K562 (cell line): ENCODE results near the gene DZIP3. TPM values are rescaled to one million over a fixed set of nuclear protein-coding genes. Genes with fewer than 3 reads are reported as not detected.

Experiments
- ATAC-seq: fragments of 200-7000 bp; cut with Tn5 transposase; 3 replicates; pipeline ENCODE4 v1.9.1; 2020; ENCODE audit warnings: moderate library complexity
- BruUV-seq: library from RNA; stranded (reverse); fragments of 400-500 nt; replicated peaks from 2 replicates; lab custom pipeline; 2021; lab: Mats Ljungman, UMichigan
- CTCF ChIA-PET: fragments of 300-600 bp; formaldehyde crosslinking; extraction: SDS; loops from one replicate; lab custom pipeline; 2021; ENCODE audit warnings: low intra/inter-chr PET ratio; lab: Yijun Ruan, JAX
- POLR2A ChIA-PET: fragments of 300-600, 350-650 bp; sonication (Branson Sonifier 250); formaldehyde crosslinking; extraction: SDS; loops from one replicate; lab custom pipeline; 2021; ENCODE audit warnings: antibody characterized with exemption, inconsistent platforms; lab: Yijun Ruan, JAX
- DNase-seq, 4 experiments: peaks; one replicate each; pipeline versions ENCODE4 v3.0.0 to v3.0.0-alpha.2; 2011 to 2018; ENCODE audit warnings: low spot score in 3 of 4, mixed read lengths in 3 of 4; ENCODE audit errors: extremely low read depth in 1 of 4
- FAIRE-seq: peaks from 2 replicates; lab custom pipeline; 2011; peaks lifted over from hg19 to GRCh38; lab: Jason Lieb, UNC
- H2AFZ ChIP-seq: 2 replicates; pipeline ENCODE4 v1.6.0; 2011; ENCODE audit warnings: low read depth, low read length, control low read depth, inconsistent platforms
- H3K27ac ChIP-seq: fragments of 200-600 bp; 3 replicates; pipeline ENCODE4 v1.8.0; 2011; ENCODE audit warnings: low read depth, mild to moderate bottlenecking, control low read depth, inconsistent platforms, low read length, moderate library complexity, mixed read lengths; ENCODE audit errors: extremely low read depth
- H3K27me3 ChIP-seq, 2 experiments: fragments of 300-600 bp in 1 of 2; 2 replicates in 1 of 2; 3 replicates in 1 of 2; pipeline versions ENCODE4 v1.6.0 to v1.8.0; 2011; ENCODE audit warnings: inconsistent platforms in 2 of 2, low read length in 2 of 2, mild to moderate bottlenecking in 1 of 2, mixed read lengths in 1 of 2, moderate library complexity in 1 of 2; ENCODE audit not compliant: control insufficient read depth in 2 of 2, insufficient read depth in 2 of 2
- H3K36me3 ChIP-seq: fragments of 300-600 bp; 3 replicates; pipeline ENCODE4 v1.8.0; 2011; ENCODE audit warnings: mild to moderate bottlenecking, low read length, inconsistent platforms; ENCODE audit not compliant: control insufficient read depth, insufficient read depth
- H3K4me1 ChIP-seq, 2 experiments: fragments of 200-600 bp in 1 of 2; replicated peaks in 1 of 2; 2 replicates in 1 of 2; 3 replicates in 1 of 2; pipeline versions ENCODE4 v1.5.1 to v1.8.0; 2011; ENCODE audit warnings: inconsistent platforms in 2 of 2, low read length in 2 of 2, mild to moderate bottlenecking in 1 of 2, mixed read lengths in 1 of 2, moderate library complexity in 1 of 2; ENCODE audit not compliant: control insufficient read depth in 2 of 2, insufficient read depth in 2 of 2
- H3K4me2 ChIP-seq: 2 replicates; pipeline ENCODE4 v1.6.1; 2011; ENCODE audit warnings: low read length, control low read depth, inconsistent platforms, mixed read lengths; ENCODE audit not compliant: insufficient read depth
- H3K4me3 ChIP-seq: fragments of 200-600 bp; sonication (generic), shearing (Covaris generic); 2 replicates; pipeline ENCODE4 v1.5.1; 2016; ENCODE audit warnings: control low read depth, inconsistent platforms
- H3K79me2 ChIP-seq: fragments of 200-600 bp; 3 replicates; pipeline ENCODE4 v1.8.0; 2011; ENCODE audit warnings: low read length, inconsistent platforms; ENCODE audit not compliant: control insufficient read depth, insufficient read depth
- H3K9ac ChIP-seq, 2 experiments: 2 replicates each; pipeline versions ENCODE4 v1.6.0 to v1.6.1; 2011; ENCODE audit warnings: low read depth in 2 of 2, low read length in 2 of 2, control low read depth in 1 of 2, inconsistent platforms in 1 of 2, mild to moderate bottlenecking in 1 of 2, mixed read lengths in 1 of 2; ENCODE audit not compliant: insufficient read depth in 1 of 2
- H3K9me1 ChIP-seq: one replicate; pipeline ENCODE4 v1.6.0; 2011; ENCODE audit warnings: inconsistent platforms, mild to moderate bottlenecking, low read length, moderate library complexity; ENCODE audit not compliant: control insufficient read depth, insufficient read depth
- H3K9me3 ChIP-seq: replicated peaks from 2 replicates; pipeline ENCODE4 v1.5.1; 2011; ENCODE audit warnings: low read depth, low read length, inconsistent platforms; ENCODE audit not compliant: control insufficient read depth, insufficient read depth
- H4K20me1 ChIP-seq: replicated peaks from 2 replicates; pipeline ENCODE4 v1.6.1; 2011; ENCODE audit warnings: low read length, inconsistent platforms, mixed read lengths; ENCODE audit not compliant: control insufficient read depth, insufficient read depth
- CREM ChIP-seq: IDR thresholded peaks from 2 replicates; pipeline ENCODE4 v1.6.1; 2014; ENCODE audit warnings: antibody characterized with exemption, low read depth
- MAFF ChIP-seq: IDR thresholded peaks from 2 replicates; pipeline ENCODE4 v1.6.1; 2012; ENCODE audit warnings: low read length, improper control_type of control experiment
- MAZ ChIP-seq, 2 experiments: fragments of 450-650 bp in 1 of 2; sonication (generic) in 1 of 2; formaldehyde crosslinking; IDR thresholded peaks in 1 of 2; conservative IDR thresholded peaks in 1 of 2; 2 replicates each; pipeline versions ENCODE4 v1.4.0 to v1.5.0; 2020; ENCODE audit warnings: mild to moderate bottlenecking in 1 of 2, missing genetic modification reagents in 1 of 2
- MTA3 ChIP-seq: fragments of 450-650 bp; formaldehyde crosslinking; IDR thresholded peaks from 2 replicates; pipeline ENCODE4 v1.6.1; 2017; ENCODE audit warnings: mild to moderate bottlenecking, borderline replicate concordance
- MTF1 ChIP-seq: fragments of 250-450 bp; sonication (Bioruptor Pico); IDR thresholded peaks from 2 replicates; pipeline ENCODE4 v1.9.0; 2021; ENCODE audit warnings: moderate library complexity, mild to moderate bottlenecking, inconsistent platforms, borderline replicate concordance
- NELFE ChIP-seq: IDR thresholded peaks from 2 replicates; pipeline ENCODE4 v1.6.1; 2011; ENCODE audit warnings: mild to moderate bottlenecking; ENCODE audit not compliant: insufficient read depth, insufficient read length
- RB1 ChIP-seq: fragments of 450-650 bp; IDR thresholded peaks from 2 replicates; pipeline ENCODE4 v1.6.1; 2017; ENCODE audit warnings: low read depth, mild to moderate bottlenecking
- RNF2 ChIP-seq: sonication (generic); IDR thresholded peaks from 2 replicates; pipeline ENCODE4 v1.6.1; 2016
- TCF7L2 ChIP-seq: fragments of 150-350 bp; IDR thresholded peaks from 2 replicates; pipeline ENCODE4 v1.6.1; 2016; ENCODE audit warnings: low read depth, mild to moderate bottlenecking, low read length, moderate library complexity
- ZKSCAN8 ChIP-seq: fragments of 200-800 bp; sonication (Bioruptor generic); IDR thresholded peaks from 2 replicates; pipeline ENCODE4 v1.6.1; 2016; ENCODE audit warnings: missing genetic modification characterization, missing compliant biosample characterization
- ZNF143 ChIP-seq: sonication (generic); formaldehyde crosslinking; IDR thresholded peaks from 2 replicates; pipeline ENCODE4 v1.9.0; 2022; ENCODE audit warnings: mild to moderate bottlenecking, missing genetic modification reagents
- ZNF174 ChIP-seq: fragments of 250-450 bp; sonication (Bioruptor Pico); IDR thresholded peaks from 2 replicates; pipeline ENCODE4 v1.4.0; 2020; ENCODE audit warnings: mild to moderate bottlenecking
- ZNF224 ChIP-seq: sonication (generic); formaldehyde crosslinking; IDR thresholded peaks from 2 replicates; pipeline ENCODE4 v1.8.0; 2022; ENCODE audit warnings: mild to moderate bottlenecking, missing genetic modification reagents
- ZNF347 ChIP-seq: fragments of 450-650 bp; formaldehyde crosslinking; IDR thresholded peaks from 2 replicates; pipeline ENCODE4 v1.4.0; 2020; ENCODE audit warnings: low read depth, mild to moderate bottlenecking, moderate library complexity
- ZNF644 ChIP-seq: fragments of 200-800 bp; sonication (Bioruptor generic); IDR thresholded peaks from 2 replicates; pipeline ENCODE4 v1.6.1; 2016; ENCODE audit warnings: low read depth, missing genetic modification characterization, missing compliant biosample characterization
- WGBS: fragments of 100-300 bp; shearing (Covaris generic); methylation state at CpG from one replicate; pipeline ENCODE4 v1.1.6; 2016; ENCODE audit warnings: low coverage, mixed read lengths; ENCODE audit not compliant: insufficient coverage; ENCODE audit errors: missing lambda C conversion rate; 5-methylcytosine and 5-hydroxymethylcytosine counted together
- in situ Hi-C: fragments of 300-500 bp; cut with MboI; formaldehyde crosslinking; loops from 4 replicates; pipeline ENCODE4 v1.15.0; 2018; ENCODE audit warnings: inconsistent platforms, mixed read lengths
- intact Hi-C: fragments of 100-400 bp; cut with micrococcal nuclease; formaldehyde crosslinking; loops from 2 replicates; pipeline ENCODE4 v1.14.2; 2022
- polyA plus RNA-seq, 8 experiments: library from polyadenylated mRNA; depleted of rRNA in 4 of 8; stranded (reverse) in 5 of 8; unstranded in 3 of 8; fragments of >200 nt; fragmentation: Nextera tagmentation in 2 of 8; fragmentation: Illumina TruSeq in 1 of 8; extraction: Ambion mirVana in 2 of 8; extraction: Trizol in 1 of 8; gene quantifications; 2 replicates each; pipeline versions ENCODE4 v1.2.1 to v1.2.3, GENCODE V29; 2011 to 2014; ENCODE audit warnings: inconsistent platforms in 1 of 8, missing spikeins in 1 of 8
- total RNA-seq, 7 experiments: library from RNA; depleted of rRNA in 6 of 7; stranded (reverse); fragments of >200 nt in 6 of 7; fragmentation: Illumina TruSeq in 2 of 7; extraction: Trizol in 2 of 7; gene quantifications; 2 replicates each; pipeline versions ENCODE4 v1.2.1 to v1.2.3, GENCODE V29; 2011 to 2021; ENCODE audit warnings: low replicate concordance in 1 of 7
- TF ChIP-seq, protein P1 (sequence below): IDR thresholded peaks from 3 replicates; pipeline ENCODE4 v1.6.1; 2011; ENCODE audit warnings: borderline replicate concordance, mild to moderate bottlenecking, moderate library complexity; ENCODE audit not compliant: insufficient read length; ENCODE audit errors: extremely low read depth
- TF ChIP-seq, protein P2 (sequence below): fragments of 250-450 bp; sonication (Bioruptor Pico); IDR thresholded peaks from 2 replicates; pipeline ENCODE4 v1.5.0; 2021
- TF ChIP-seq, protein P3 (sequence below): fragments of 450-650 bp; formaldehyde crosslinking; IDR thresholded peaks from 2 replicates; pipeline ENCODE4 v1.4.0; 2022; ENCODE audit warnings: missing genetic modification characterization

Gene DZIP3
- total and polyA plus RNA-seq, 9 of the 15 experiments (the other 6 are each of a cell fraction or from before 2014, with no cell fraction given) = 3.5 to 9.7 (median 5.7) TPM

DNA sequence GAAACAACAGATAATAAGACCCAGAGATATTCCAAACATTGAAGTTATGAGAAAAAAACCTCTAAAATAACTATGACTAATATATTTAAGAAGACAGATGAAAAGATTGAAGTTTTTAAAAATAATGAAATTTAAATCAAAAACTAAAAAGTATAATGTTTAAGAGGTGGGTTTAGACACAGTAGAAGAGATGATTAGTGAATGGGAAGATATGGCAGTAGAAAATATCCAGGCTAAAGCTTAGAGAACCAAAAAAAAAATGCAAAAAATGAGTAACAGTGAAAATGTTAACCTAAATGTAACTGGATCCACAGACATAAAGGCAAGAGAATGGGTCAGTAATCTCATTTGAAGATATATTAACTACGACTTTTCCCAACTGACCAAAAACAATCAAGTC lies 115.5 kb downstream of the DZIP3 start:
- H3K27ac ChIP-seq = no peak overlapping the region
- CTCF ChIA-PET = no interaction called here
- no peak overlapping the region for H3K4me3 ChIP-seq
- DNase-seq = no peak
- no peak for TF ChIP-seq ZNF644 (tag)
- no peak for TF ChIP-seq CREM
- no peak for TF ChIP-seq ZNF347 (CRISPR knock-in tag)
- no peak for TF ChIP-seq ZKSCAN8 (CRISPR knock-in tag)
- no peak for TF ChIP-seq MTF1 (CRISPR knock-in tag)
- no peak for TF ChIP-seq ZNF143
- TF ChIP-seq, protein P1, sequence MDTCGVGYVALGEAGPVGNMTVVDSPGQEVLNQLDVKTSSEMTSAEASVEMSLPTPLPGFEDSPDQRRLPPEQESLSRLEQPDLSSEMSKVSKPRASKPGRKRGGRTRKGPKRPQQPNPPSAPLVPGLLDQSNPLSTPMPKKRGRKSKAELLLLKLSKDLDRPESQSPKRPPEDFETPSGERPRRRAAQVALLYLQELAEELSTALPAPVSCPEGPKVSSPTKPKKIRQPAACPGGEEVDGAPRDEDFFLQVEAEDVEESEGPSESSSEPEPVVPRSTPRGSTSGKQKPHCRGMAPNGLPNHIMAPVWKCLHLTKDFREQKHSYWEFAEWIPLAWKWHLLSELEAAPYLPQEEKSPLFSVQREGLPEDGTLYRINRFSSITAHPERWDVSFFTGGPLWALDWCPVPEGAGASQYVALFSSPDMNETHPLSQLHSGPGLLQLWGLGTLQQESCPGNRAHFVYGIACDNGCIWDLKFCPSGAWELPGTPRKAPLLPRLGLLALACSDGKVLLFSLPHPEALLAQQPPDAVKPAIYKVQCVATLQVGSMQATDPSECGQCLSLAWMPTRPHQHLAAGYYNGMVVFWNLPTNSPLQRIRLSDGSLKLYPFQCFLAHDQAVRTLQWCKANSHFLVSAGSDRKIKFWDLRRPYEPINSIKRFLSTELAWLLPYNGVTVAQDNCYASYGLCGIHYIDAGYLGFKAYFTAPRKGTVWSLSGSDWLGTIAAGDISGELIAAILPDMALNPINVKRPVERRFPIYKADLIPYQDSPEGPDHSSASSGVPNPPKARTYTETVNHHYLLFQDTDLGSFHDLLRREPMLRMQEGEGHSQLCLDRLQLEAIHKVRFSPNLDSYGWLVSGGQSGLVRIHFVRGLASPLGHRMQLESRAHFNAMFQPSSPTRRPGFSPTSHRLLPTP = no peak
- TF ChIP-seq RB1 = no peak
- no peak for TF ChIP-seq ZNF174
- TF ChIP-seq, protein P2, sequence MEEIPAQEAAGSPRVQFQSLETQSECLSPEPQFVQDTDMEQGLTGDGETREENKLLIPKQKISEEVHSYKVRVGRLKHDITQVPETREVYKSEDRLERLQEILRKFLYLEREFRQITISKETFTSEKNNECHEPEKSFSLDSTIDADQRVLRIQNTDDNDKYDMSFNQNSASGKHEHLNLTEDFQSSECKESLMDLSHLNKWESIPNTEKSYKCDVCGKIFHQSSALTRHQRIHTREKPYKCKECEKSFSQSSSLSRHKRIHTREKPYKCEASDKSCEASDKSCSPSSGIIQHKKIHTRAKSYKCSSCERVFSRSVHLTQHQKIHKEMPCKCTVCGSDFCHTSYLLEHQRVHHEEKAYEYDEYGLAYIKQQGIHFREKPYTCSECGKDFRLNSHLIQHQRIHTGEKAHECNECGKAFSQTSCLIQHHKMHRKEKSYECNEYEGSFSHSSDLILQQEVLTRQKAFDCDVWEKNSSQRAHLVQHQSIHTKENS = no peak
- no peak for TF ChIP-seq TCF7L2
- no peak for TF ChIP-seq NELFE
- no peak for TF ChIP-seq MTA3
- no peak for TF ChIP-seq RNF2
- no peak for TF ChIP-seq ZNF224
- TF ChIP-seq, protein P3, sequence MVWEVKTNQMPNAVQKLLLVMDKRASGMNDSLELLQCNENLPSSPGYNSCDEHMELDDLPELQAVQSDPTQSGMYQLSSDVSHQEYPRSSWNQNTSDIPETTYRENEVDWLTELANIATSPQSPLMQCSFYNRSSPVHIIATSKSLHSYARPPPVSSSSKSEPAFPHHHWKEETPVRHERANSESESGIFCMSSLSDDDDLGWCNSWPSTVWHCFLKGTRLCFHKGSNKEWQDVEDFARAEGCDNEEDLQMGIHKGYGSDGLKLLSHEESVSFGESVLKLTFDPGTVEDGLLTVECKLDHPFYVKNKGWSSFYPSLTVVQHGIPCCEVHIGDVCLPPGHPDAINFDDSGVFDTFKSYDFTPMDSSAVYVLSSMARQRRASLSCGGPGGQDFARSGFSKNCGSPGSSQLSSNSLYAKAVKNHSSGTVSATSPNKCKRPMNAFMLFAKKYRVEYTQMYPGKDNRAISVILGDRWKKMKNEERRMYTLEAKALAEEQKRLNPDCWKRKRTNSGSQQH = no peak
- no peak for TF ChIP-seq MAZ (CRISPR knock-in tag; conservative IDR thresholded peaks at IDR 0.05 in 1 of 2, IDR thresholded peaks at IDR 0.05 in 1 of 2)
- no peak for TF ChIP-seq MAFF
- TF ChIP-seq, all 486 proteins: peak for 0
- POLR2A ChIA-PET = no interaction called here
- H3K9me1 ChIP-seq = no peaks in the 10 kb centered on the region
- BruUV-seq = no TSS peak
- no peaks in the 10 kb centered on the region for H4K20me1 ChIP-seq
- no peaks in the 10 kb centered on the region for H3K9me3 ChIP-seq
- H2AFZ ChIP-seq = no peak overlapping the region
- H3K79me2 ChIP-seq = no peaks in the 10 kb centered on the region
- no peak for ATAC-seq
- in situ Hi-C loops (no loop called here), intact Hi-C loops (no loop called here)
- no peaks in the 10 kb centered on the region for H3K4me1 ChIP-seq
- WGBS = 0% methylated on average over 1 of the region's 1 CpG
- no peak for FAIRE-seq
- no peaks in the 10 kb centered on the region for H3K36me3 ChIP-seq
- no peak overlapping the region for H3K4me2 ChIP-seq
- H3K27me3 ChIP-seq = no peaks in the 10 kb centered on the region
- no peak overlapping the region for H3K9ac ChIP-seq
